Fibroblast of skin of left quadriceps (primary cell): ENCODE results near the gene CIDEB.
"Not testable (repeated sequence)": the region's sequence is repeated elsewhere in the genome, so short reads cannot be mapped to it uniquely, and the experiment has no call there.

Source experiments
- DNase-seq, 2 experiments: peaks; one replicate each; pipeline ENCODE4 v3.0.0-alpha.2; 2013; ENCODE audit warnings: low read depth in 2 of 2

Gene CIDEB, protein sequence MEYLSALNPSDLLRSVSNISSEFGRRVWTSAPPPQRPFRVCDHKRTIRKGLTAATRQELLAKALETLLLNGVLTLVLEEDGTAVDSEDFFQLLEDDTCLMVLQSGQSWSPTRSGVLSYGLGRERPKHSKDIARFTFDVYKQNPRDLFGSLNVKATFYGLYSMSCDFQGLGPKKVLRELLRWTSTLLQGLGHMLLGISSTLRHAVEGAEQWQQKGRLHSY

GRCh38 chr14:24307575-24308341 lies at the start of gene CIDEB:
Gene CIDEB, minus strand, starts transcription at chr14:24307977. Its CDS starts 119 bp downstream, at chr14:24307858.
- peak in 1 of 2 experiments; percentile 24 for DNase-seq

DNA sequence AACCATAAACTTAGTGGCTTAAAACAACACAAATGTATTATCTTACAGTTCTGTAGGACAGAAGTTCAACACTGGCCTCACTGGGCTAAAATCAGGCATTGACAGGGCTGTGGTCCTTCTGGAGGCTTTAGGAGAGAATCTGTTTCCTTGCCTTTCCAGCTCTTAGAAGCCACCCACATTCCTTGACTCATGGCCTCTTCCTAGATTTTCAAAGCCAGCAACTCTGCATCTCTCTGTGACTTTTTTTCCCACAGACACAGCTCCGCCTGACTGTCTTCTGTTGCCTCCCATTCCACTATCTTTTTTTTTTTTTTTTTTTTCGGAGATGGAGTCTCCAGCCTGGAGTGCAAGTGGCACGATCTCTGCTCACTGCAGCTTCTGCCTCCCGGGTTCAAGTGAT lies 48.4 kb upstream of the CIDEB start:
- DNase-seq, result no peak

DNA sequence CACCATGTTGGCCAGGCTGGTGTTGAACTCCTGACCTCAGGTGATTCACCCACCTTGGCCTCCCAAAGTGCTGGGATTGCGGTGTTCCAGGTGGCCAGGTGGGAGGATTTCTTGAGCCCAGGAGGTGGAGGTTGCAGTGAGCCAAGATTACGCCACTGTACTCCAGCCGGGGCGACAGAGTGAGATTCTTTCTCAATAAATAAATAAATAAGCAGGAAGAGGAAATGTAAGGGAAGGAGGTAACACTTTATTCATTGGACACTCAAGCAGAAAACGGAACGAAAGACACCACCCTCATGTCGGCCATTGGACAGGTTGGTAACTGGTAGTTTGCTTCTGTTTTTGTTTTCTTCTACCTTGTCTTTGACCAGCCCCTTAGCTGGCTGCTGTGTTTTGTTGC lies 47.2 kb upstream of the CIDEB start:
- DNase-seq, result no peak

DNA sequence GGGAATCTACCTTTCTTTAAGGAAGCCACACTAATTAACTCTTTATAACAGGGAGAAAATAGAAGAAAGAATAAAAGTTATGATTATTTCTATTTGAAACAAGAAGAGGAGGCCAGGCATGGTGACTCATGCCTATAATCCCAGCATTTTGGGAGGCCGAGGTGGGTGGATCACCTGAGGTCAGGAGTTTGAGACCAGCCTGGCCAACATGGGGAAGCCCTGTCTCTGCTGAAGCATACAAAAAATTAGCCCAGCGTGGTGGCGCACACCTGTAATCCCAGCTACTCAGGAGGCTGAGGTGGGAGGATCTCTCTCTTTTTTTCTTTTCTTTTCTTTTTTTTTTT lies 46.7 kb upstream of the CIDEB start:
- not testable (repeated sequence) for DNase-seq

- DNase-seq, result peak in 1 of 2 experiments; percentile 42
These were observed 46.0 kb upstream of the CIDEB start for GRCh38 chr14:24353559-24354481.

DNA sequence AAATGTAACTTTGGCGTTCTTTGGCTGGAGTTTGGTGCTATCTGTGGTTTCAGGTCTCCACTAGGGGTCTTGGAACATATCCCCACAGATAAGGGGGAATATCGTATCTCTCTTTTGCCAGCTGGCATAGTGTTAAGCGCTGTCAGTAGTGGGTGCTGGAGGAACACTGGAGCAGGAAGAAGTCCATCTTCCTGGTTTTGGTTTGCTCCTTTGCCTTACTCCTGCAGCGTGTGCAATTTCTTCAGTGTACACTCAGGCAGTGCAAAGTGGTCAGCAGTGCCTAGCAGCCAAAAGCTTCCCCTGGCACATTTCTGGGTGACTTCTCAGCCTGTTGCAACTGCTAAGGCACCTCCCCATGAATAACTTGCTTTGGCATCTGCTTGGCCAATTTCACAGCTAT lies 43.7 kb upstream of the CIDEB start:
- DNase-seq, result no peak

- no peak for DNase-seq
These were observed 42.0 kb upstream of the CIDEB start for GRCh38 chr14:24349742-24350141.

- no peak for DNase-seq
These were observed 40.4 kb upstream of the CIDEB start for GRCh38 chr14:24348186-24348585.

DNA sequence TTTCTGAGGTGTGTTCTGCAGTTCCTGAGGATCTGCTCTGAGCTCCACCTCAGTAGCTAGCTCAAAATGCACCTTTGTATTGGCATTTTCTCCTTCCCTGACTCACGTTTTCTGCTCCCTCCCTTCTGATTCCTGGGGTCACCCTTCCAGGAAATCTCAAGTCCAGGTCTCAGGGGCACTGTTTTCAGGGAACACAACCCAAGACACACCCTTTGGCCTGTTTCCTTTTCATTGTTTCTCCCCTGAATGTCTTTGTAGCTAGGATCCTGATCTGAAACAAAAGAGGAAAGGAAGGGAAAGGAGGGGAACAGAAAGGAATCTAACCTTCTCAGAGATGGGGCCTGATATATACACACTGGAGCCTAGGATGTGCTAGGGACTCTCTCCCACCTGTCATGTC lies 39.4 kb upstream of the CIDEB start:
- no peak for DNase-seq

DNA sequence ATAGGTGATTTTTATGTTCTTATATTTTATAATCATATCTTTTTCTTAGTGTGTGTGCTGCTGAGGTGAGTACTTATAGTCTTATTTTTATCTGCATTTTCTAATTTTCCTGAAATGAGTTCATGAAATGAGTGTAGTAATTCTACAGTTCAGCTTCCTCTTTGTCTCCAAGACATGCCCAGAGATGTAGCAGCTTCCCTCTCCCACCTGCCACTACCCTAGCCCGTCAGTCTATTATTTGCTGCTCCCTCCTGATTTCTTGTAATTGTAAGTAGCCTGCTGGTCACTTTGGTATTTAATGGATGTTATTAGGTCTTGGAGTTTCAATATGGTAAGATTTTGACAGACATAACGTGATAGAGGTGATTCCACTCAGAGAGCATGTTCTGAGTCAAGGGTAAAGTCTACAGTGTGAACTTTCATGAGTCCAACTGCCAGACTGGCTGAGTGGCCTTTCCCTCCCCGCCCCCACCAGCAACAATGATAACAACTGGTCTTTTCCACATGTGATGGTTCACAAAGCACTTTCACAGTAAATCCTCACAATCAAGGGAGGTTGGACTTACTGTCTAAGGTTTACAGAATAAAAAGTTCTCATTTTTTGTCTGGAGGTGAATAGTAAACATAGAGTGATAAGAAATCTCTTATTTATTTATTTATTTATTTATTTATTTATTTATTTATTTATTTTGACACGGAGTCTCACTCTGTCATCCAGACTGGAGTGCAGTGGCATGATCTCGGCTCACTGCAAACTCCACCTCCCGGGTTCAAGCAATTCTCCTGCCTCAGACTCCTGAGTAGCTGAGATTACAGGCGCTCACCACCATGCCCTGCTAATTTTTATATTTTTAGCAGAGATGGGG lies 36.3 kb upstream of the CIDEB start:
- no peak for DNase-seq

DNA sequence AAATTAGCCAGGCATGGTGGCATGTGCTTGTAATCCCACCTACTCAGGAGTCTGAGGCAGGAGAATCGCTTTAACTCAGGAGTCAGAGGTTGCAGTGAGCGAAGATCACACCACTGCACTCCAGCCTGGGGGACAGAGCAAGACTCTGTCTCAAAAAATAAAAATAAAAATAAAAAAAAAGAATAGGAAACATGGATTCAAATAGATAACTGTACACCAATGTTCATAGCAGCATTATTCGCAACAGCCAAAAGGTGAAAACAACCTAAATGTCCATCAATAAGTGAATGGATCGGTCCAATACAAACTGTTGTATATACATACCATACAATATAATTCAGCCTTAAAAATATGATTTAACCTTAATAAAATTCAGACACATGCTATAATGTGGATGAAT lies 35.1 kb upstream of the CIDEB start:
- DNase-seq, result no peak

- no peak for DNase-seq
These were observed 32.8 kb upstream of the CIDEB start for GRCh38 chr14:24340606-24341005.

GRCh38 chr14:24339284-24340151 lies 31.7 kb upstream of the CIDEB start, which contains the start of gene RIPK3:
Gene RIPK3, minus strand, starts transcription at chr14:24339991. Its CDS starts 165 bp downstream, at chr14:24339826.
- DNase-seq, result no peak

DNA sequence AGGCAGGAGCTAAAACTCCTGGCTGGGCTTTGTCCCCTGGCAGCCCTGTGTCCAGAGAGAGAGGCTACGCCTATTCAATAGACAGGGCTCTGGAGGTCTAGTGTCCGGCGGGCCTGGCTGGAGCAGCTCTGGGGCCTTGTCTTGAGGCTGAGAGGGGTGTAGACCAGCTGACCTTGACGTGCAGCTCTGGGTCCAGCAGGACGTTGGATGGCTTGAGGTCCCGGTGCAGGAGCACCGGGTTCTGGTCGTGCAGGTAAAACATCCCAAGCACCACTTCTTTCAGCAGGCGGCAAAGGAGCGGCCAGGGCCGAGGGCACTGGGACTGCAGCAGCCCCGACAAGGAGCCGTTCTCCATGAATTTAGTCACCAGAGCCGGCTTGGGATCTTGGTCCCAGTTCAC lies 31.1 kb upstream of the CIDEB start:
- no peak for DNase-seq

DNA sequence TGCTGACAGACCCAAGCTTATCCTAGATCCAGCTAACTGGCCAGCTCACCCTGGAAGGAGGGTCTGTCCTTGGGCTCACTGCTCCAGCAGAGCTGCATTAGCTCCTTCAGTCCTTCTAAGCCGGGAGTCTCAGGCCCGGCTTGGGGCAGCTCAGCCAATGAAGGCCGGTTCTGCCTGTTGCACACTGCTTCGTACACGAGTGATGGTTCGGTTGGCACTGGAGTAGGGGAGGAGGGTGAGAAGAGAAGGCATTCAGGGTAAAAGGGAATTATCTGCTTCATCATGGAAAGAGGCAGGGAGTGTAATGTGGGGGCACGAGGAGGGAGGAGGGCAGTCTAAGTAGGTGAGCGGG lies 30.0 kb upstream of the CIDEB start:
- DNase-seq, result no peak

DNA sequence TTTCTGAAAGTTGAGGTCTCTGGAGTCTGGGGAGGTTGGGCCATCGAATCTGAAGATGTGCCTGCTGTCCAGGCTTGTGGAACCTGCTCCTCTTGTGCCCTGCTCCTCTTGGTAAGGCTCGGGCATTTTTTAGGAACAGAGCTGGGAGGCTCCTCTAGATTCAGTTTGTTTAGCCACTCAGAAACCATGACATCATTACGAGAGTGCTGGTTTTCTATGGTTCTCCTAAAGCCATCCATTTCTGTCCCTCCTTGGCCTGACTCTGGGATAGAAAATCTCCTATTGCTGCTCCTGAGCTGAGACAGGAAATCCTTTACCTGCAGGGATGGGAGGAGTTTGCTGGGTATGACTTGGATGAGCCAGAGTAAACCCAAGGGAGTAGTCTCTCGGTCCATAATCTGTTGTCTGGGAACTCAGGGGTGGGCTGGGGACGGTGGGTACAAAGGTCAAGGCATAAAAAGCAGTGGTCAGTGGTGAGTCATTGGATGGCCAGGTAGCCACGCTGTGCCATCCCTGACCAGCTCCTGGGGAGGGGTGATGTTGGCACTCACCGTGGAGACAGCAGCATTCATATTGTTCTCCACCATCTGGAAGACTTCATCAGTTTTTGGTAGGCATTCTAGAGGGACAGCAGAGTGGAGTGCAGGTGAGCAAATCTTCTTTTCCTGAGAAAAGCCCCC lies 29.5 kb upstream of the CIDEB start:
- DNase-seq, result no peak

GRCh38 chr14:24335461-24336171 lies 27.8 kb upstream of the CIDEB start:
- DNase-seq, result no peak

DNA sequence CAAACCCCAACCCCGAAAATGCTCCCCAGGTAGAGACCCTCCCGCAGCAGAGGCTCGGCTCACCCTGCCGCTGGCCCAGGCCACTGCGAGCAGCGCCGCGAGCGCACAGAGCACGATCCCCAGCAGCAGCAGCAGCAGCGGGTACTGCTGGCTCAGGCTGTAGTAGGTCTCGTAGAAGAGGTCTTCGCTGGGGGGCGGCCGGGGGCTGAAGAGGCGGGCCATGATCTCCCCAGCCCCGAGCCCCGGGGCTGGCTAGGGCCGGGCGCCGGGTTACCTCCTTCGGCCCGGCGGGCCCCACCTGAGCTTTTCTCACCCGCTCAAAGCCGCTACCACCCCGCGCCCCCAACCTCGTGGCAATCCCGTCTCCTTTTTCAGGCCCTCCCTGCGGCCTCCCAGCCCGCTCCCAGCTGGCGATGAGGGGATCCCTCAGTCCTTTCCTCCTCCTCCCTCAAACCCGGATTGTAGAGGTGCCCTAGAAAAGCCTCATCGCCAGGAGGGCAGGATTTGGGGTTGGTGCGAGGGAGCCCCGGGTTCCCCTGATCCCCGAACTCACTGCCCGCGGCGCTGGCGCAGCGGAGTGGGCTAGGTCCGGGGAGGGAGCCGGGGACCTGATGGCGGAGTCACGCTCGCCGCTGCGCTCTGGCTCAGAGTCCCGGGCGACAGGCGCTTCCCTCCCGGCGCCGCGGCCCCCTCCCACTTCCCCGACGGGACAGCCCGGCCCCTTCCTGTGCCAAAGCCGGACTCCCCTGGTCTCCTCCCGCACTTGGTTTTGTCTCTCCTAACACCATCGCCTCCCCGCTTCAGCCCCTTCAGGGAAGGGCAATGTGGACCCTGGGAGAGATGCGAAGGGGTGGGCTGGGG lies 26.9 kb upstream of the CIDEB start, which contains the start of gene ADCY4:
Gene ADCY4 (minus strand): TSS at position 641 of the 861 bp plus-strand sequence. CDS start 419 bp downstream, at position 222.
- DNase-seq, result no peak
